OCI-M1 (cell line): ENCODE data around the gene NUP210L.

Experiments used
- DNase-seq: peaks from one replicate; lab custom pipeline; 2025; lab: John Stamatoyannopoulos, UW

Gene NUP210L

DNA sequence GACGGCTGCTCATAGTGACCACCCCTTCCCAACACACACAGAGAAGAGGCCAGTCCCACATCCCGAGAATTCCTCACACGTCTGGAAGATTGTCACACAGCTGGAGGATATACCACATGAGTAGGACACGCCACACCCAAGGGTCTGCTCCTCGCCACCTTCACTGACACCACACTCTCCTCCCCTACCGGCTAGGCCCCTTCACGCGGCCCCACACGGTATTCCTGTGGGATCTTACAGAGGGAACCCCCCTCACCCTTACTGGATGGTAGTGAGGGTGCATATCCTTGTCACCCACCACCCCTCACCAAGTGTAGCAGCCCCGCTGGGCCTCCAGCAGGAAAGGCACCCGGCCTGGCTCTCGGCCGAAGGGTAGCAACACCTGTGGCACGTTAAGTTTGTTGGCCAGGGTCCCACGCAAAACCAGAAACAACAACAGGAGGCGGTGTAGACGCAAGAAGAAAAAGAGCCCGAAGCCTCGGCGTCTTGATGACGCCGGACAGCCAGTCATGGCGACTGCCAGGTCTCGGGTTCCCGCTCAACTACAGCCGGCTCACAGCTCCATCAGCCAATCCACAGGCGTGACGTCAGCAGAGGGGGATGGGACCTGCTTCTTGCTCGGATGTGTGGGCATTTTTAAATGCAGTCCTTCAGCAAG is at the start of gene NUP210L:
NUP210L (minus strand) TSS at position 540 of the 658 bp plus-strand sequence.
- DNase-seq = no peak

DNA sequence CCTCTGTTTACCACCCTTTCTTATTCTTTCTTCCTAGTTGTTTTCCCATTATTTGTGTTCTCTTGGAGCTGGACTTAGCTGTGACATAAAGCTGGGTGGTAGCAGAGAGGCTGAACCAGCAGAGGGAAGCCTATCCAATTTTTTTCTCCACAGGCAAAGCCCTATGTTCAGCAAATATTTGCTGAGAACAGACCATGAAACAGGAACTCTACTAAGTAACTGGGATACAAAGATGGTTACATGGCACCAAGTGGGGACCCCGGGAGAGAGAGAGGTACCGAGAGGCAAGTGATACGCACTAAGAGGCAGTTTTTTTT is 44.6 kb upstream of the NUP210L start:
- peak; percentile 50 for DNase-seq

DNA sequence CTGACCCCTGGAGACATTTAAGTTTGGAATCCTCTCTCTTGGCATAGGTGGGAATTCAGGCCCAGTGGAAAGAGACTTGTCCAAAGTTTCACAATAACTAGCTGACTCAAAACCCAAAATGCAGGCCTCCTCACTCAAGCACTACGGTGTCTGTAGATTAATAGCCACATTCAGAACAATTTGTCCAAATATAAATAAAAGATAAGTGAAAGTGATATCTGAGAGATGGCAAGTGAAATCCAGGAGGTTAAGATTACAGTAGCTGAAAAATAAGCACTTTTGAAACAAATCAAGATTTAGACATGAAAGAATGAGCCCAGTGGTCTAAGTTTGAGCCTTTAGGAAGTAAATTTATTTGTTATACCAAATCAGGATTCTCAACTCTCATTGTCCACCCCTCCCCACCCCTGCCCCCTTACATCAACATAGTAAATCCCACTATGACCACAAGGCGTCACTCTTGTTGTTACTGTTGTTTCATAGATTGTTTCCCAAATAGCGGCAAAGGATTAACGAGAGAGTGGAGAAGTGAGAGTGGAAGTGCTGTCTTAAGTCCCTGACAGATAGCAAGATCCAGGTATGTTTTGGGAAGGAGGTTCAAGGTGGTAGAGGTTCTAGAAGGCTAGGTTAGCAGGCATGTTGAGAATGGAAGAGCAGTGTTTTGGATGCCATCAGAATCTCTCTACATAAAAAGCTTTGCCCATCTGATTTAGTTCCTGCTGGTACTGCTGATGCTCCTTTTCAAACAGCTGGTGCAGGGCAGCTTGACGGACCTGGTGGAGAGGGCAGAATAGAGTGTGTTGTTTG is 44.1 kb upstream of the NUP210L start:
- DNase-seq = peak; percentile 86

DNA sequence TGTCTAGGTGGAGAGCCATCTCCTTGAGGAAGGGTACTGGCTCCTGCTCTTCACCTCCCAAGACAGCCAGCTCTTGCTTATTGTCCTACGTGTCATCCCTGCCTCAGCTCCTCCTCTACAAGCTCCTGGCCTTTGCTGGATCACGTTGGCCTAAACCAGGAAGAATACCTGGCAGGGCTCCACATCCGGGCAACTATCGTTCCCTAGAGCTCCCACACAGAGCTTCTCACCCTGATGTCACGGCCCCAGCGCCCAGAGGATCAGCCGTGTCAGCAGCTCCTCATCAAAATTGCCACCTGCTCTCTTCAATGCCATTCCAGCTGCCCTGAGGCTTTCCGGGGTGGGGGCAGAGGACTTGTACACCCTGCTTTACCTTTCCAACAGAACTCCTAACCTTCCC is 38.9 kb upstream of the NUP210L start:
- no peak for DNase-seq

DNA sequence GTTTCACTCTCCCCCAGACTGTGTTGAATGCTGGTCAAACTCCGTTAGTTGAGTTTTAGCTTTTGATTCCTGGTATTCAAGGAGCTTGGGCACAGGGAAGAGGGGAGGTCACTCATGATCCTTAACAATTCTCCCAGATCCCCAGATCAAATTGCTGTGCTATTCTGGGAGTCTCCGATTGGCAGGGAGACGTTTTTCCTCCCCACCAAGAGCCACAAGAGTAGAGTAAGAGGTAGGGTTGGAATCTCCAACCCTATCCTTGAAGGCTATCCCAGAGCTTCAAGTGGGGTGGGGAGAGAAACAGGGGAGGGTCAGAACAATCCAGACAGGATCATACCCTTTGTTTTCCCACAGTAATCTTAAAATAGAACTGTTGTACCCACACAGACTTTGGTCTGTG is 37.6 kb upstream of the NUP210L start:
- no peak for DNase-seq

DNA sequence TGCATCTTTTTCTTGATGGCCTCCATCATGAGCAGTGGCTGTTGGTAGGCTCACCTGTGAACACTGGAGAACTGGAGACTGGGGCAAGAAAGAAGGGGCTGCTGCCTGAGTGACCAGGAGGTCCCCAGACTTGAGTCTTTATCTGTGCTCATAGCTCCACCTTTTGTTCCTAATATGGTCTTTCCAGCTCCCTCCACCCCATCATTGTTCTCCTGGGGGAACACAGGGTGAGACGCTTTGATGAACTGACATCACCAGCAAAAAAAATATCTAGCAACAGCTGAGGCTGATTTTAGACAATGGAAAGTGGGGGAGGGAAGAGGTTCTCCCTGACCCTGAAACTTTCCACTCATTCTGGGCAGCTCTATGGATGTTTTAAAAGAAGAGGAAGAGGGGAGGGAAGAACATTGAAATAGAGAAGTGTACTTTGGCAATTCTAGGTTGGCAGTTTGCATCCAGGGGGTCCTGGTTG is 37.2 kb upstream of the NUP210L start, which contains the start of gene TPM3:
TPM3 (minus strand) TSS at position 111 of the 472 bp plus-strand sequence; CDS start at position 29, 82 bp downstream.
- peak; percentile 50 for DNase-seq

DNA sequence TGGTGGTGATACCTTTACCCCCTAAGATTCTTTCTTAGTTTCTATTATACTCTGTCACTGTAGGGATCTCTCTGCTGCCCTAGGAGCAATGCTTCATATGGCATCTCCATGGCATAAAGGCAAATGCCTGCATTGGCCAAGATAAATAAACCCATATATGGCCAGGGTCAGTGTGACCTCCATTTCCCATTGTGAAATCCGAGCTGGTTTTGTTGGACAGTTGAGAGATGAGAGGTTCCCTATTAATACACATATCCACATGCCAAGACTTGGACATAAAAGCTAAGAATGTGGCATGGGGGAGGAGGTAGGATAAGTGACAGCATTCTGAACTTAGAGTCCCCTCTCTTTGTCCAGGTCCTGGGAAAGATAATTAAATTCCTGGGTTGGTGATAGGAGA is 35.7 kb upstream of the NUP210L start:
- peak; percentile 25 for DNase-seq

DNA sequence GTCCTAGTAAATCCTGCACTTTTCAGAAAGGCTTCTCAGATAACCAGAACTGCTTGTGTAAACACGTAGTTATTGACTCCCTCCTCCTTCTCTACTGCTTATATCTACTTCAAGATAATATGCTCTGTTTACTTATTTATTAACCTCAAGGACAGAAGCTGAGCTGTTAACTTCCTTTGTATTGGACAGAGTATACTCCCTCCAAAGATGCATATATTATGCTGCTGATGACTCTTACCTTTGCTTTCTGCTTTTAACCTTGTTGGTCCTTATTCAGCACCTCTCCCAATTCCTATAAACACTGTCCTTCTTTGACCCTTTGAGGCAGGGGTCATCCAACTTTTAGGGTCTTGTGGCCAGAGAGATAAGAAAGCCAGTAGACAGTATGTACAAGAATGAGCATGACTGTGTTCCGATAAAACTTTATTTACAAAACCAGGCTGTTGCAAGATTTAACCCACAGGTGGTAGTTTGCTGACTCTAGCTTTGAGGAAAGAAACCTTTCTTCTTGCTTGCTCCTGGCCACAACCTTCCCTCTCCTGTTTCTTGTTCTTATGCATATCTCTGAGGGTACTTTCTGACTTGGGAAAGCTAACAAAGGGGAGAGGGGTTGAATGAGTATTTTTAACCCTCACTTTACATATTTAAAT is 32.1 kb upstream of the NUP210L start:
- DNase-seq = peak; percentile 68

DNA sequence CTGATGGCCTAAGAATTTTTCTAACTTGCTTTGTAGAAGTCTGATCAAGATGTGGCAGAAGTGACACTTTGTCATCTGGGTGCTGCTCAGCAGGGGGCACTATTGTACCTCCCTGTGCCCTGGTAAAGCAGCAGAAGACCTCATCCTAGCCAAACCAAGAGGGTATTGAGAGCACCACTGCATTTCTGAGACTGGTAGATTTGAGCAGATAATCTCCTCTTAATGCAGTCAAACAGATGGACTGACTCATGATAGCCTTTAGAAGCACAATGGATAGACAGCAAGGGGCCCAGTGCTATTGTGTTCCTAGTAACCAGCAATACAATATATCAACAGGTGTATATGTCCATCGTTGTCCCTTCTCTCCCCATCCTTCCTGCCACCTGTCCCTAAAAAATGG is 31.3 kb upstream of the NUP210L start:
- DNase-seq = peak; percentile 94

DNA sequence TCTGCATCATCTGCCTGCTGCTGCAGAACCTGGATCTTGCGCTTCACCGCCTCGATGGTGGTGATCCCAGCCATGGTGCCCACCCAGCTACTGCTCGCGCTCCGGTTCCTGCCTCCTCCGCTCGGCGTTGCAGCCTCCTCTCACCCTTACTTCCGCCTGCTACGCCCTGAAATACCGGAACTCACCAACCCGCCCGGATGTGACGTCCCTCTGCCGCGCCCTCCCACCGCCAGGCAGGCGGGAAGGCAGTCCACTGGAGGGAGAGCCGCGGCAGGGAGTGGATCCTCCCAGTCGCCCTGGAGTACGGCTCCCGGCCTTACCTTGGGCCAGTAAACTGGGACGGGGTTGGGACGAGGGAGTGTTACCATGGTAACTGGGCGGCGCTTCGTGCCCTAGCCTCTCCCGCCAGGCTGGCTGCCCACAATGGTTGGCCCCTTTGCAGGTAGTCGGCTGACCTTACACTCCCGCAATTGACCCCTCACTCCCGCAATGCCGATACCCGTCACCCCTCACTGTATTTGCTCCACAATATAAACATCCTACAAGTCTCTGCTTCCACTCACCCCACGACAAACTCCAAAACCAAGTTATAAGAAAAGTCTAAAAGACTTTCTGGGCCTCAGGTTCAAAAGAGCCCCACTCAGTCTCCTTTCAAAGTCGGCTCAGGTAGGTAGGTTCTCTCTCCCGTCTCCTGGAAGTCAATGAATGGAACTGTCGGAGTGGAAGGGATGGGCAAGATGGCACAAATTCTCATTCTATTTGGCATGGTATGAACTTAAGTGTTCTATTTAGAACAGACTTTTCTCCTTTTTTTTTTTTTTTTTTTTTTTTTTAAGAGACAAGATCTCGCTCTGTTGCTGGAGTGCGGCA is 28.4 kb upstream of the NUP210L start:
- peak; percentile 99 for DNase-seq

DNA sequence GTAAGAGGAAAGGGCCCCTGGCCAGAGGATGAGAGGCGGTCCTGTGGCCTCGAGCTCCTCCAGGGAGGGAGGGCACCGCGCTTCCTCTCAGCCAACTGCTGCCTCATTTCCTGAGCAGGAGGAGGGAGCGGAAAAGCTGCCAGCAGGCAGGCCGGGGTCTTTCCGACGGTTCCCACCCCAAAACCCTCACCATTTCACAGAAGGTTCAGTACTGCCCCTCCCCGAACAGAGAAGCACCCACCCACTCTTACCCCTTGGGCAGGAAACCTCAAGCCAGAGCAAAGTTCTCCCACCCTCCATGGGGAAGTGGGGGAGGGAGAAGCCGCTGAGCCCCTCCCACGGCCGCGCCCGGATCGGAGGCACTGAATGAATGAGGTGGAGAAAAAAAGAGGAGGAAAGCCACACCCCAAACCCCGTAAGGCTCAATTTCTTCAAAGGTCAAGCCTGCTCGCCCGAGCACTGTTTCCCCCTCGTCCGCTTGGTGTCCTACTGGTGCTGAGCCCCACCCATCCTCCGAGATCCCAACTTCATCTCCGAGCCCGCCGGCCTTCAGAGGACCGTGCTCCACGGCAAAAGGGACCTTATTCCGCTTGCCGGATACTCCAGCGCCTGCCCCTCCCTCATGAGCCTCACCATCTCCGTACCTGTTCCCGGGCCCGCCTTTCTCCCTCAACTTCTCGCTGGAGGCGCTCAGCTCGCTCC is 27.6 kb upstream of the NUP210L start:
- DNase-seq = peak; percentile 92

DNA sequence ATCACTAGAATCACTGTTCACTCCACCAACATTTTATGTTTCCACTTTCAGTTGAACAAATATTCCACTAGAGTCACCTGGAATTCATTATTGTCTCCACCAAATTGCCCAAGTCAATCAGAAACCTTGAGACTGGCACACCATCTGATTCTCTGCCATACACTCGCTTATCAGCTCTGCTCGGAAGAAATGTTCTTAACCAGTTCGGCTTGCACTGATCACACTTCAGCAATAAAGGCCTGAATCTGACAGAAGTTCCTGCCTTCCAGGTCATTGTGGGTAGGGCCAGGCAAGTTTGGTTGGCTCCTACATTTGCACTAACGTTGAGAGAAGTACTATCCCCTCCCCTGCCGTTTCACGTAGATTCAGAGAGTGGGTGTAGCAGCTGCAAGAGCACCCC is 27.1 kb upstream of the NUP210L start:
- no peak for DNase-seq

DNA sequence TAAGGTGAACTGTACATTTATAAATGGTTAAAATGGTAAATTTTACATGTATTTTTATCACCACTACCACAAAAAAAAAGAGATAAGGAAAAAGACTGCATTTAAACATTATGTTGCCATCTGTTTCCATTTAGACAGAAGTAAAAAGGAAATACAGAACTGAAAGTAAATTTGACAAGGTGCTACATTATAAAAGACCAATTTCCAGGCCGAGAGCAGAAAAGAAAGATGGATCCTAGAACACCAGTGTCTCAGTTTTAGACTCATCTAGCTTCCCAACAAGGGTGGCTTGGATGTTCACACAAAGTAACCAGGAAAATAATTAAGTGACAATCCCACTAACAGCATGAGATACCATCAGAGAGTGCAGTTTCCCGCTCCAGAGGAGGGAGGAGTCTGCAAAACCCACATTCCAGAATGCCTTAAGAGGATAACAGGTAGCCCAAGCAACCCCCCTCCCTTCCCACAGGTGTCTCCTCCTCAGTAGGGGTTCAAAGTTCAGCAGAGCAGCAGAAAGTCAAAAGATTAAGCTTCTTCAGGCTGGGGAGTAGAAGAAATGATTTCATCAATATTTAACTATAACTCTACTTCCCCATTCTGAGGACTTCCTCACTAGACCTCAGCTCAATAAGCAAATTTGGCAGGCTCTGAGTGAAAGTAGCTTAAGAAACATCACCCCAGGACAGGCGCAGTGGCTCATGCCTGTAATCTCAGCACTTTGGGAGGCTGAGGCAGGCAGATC is 25.2 kb upstream of the NUP210L start:
- peak; percentile 85 for DNase-seq

DNA sequence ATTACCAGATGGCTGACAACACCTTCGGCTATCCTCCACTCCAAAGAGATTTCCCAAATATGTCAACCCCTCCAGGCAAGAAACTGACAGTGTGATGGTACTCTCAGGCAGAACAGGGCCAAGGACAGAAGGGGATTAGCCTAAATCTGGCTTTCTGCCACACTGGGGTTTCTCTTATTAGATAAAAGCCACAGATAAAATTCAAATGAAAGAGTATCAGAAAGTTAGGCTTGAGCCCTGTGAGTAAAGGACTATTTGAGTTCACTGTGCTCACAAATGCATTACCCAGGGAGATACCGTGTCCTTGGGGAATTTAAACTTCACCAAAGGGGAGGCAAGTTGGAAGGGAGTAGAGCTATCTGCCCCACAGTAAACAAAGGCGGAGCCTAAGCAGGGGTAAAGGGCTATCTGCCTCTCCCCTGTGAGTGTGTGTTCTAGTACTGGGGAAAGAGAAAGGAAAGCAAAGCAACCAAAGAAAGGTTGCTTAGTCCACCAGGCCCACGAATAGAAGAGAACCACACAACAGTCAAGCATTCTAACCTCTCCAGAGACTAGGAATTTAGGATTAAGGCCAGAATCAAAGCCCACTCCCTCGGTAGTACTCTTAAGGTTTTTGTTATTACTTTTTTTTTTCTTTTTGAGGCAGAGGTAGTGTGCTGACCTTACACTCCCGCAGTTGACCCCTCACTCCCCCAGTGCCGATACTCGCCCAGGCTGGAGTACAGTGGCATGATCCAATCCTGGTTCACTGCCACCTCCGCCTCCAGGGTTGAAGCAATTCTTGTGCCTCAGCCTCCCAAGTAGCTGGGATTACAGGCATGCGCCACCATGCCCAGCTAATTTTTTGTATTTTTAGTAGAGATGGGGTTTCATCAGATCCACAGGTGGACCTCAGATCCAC is 24.3 kb upstream of the NUP210L start:
- DNase-seq = peak; percentile 63

DNA sequence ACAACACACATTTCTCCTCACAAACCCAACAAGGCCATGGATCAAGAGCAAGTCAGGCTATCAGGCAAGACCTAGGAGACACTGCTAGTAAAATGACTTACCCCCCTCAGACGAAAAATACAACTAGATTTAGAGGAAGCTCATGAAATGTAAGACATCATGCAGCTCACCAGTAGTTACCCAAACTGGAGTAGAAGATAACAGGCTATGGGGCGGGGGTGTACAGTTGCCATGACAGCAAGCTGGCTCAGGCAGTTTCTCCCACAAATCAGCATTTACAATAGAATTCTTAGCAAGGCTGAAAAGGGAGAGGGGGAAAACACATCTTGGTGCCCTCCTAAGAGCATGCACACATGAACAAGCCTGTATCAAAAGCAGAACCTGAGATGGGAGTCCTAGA is 23.1 kb upstream of the NUP210L start:
- peak; percentile 87 for DNase-seq

DNA sequence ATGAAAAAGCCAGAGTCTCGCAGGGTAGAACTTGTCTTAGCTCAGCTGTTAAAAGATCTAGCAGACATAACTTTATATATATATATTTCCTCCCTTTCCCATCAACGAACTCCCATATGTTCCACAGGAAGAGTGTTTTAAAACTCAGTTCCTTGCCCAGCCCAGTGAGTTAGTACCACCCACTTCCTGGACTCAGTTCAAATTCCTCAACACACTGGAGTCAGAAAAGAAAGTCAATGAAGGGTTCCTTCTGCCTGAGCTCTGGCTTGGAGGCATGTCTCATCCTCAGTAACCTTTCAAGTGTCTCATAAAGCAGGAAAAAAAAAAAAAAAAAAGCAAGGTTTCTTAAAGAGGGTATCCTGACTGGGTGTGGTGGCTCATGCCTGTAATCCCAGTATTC is 21.5 kb upstream of the NUP210L start:
- DNase-seq = no peak

DNA sequence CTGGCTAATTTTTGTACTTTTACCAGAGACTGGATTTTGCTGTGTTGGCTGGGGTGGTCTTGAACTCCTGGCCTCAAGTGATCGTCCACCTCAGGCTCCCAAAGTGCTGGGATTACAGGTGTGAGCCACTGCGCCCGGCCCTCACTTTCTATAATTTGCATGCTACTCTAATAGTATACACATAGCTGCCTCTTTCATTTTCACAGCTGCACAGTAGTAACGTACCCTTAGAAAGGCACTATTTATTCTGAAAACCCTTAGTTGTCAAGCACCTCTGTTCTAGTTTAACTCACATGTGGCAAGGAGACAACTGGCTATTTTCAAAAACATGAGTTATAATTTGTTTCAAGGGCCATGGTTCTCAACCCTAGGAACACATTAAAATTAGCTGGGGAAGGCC is 19.8 kb upstream of the NUP210L start:
- DNase-seq = no peak

DNA sequence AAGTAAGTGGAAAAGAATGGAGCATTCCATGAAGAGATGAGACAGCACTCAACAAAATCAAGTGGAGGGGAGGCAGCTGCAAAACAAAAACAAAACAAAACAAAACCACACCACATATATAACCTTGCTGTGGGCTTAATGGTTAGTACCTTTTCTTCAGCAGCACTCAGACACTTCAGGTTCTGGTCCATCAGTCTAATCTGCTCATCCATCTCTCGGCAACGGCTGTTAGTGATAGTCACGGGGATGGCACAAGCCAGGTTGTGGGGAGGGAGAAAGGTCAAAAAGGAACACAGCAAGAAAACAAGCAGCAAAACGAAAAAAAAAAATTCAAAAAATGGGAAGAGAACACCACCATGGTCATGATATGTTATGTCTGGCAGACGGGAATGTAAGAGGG is 17.0 kb upstream of the NUP210L start:
- no peak for DNase-seq

DNA sequence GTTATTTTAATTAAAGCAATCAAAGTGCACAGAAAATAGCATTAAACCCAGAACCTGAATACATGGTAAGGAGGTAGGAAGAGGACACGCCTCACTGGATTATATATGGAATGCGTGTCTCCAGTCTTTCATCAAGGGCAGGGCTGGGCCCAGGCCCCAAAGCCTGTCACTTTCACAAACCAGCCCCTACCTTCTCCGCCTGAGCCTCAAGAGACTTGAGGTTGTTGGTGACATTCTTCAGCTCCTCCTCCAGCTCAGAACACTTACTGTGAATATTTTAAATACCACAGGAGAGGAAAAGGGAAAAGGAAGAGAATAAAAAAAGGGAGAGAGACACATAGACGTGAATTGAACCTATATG is 16.3 kb upstream of the NUP210L start:
- no peak for DNase-seq
